AML-193 (cell line): Measurements from ENCODE around the gene MMAB.

Experiments
- DNase-seq, 2 experiments: peaks; one replicate each; lab custom pipeline; 2025; lab: John Stamatoyannopoulos, UW

The MMAB gene

DNA sequence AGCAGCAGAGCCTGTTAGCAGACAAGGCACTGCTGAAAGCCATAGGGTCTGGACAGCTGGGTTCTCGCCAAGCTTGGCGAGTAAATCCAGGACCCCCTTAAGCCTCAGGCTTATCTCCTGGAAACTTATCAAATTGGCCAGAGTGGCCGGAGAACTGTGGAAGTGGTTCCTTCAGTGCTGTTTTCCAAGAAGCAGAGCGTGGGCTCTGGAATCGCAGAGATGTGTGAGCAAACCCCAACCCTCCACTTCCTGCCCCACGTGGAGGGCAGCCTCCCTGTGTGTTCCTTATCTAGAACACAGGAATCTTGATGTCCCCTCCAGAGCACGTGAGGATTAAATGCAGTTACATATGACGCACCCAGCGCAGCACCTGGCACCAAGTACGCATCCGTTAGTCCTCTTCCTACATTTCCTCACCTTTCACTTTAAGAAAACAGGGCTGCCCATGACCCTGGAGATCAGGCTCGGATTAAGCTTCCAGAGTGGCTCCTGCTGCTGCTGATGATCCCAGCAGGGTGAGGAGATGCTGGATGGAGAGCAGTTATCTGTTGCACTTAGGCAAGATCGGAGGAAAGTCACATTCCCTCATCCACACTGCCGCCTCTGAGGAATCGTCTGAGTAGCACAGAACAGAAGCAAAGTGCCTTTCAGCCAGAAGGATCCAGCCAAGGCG is 35.0 kb downstream of the MMAB start:
- no peak for DNase-seq

DNA sequence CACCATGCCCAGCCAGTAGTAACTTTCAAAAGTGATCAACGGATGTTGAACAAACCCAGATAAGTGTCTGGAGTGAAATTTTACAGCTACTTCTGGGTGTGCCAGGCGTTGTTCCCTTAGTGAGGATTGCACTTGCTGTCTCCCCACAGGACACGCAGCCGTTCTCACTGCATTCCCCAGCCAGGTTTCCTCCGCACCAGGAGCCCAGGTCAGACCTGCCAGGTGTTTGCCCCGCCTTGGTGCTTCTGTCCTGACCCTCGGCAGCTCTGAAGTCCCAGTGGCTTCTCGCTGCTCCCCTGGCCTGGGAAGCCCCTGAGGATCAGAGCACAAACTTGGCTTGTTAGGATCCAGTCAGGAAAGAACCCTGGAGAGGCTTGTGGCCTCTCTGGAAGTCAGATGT is 36.2 kb downstream of the MMAB start:
- no peak for DNase-seq

GRCh38 chr12:109535863-109536250 is 37.4 kb downstream of the MMAB start:
- DNase-seq, result no peak

DNA sequence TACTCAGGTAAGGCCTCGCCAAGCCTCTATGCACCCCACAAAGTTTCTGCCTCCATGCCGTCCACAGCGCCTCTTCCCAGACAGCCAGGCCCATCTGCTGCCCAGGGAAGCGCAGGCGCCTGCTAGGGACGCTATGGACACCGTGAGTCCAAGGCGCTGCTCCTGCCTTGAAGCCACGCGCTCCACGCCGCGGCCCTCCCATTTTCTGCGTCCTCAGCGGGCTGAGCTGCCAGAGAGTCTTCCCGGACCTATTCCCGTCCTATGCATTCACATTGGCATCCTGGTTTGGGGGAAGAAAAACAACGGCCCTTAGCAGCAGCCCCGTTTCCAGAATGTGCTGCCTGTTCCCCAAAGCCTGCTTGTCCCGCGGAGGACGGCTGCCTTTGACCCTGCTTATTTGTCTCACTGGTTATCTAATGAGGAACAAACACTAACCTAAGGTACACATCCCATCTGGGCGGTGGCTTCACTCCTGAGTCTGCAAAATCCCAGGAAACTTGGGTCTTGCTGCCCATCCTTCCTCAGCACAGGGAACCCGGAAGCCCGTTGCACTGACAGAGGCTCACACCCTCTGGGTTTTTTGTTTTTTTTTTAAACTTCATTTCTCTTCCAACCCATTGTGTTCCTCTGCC is 38.0 kb downstream of the MMAB start:
- no peak for DNase-seq

GRCh38 chr12:109534456-109534855 is 38.8 kb downstream of the MMAB start:
- no peak for DNase-seq

- DNase-seq, result no peak
Measured at GRCh38 chr12:109533487-109533740, 39.9 kb downstream of the MMAB start.

- DNase-seq, result no peak
Measured at GRCh38 chr12:109532721-109533486, 40.4 kb downstream of the MMAB start.

GRCh38 chr12:109531411-109531810 is 41.9 kb downstream of the MMAB start:
- no peak for DNase-seq

- no peak for DNase-seq
Measured at GRCh38 chr12:109529691-109530640, 43.3 kb downstream of the MMAB start.

GRCh38 chr12:109527489-109528123 is 45.7 kb downstream of the MMAB start:
- DNase-seq, result no peak

DNA sequence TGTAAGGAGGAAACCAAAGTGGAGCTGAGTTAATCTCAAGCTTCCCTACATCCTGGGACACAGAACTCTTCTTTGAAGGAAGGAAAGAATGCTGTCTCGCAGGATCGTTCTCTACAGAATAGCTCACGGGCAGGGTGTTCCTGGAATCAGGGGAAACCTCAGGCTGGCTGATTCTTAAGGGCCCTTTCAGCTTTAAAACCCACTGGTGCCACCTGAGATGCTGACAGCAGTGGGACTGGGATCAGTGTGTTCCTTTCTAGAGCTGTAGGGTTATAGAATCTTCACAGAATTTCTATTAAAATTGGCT is 48.1 kb downstream of the MMAB start:
- no peak for DNase-seq

- DNase-seq, result no peak
Measured at GRCh38 chr12:109524466-109525278, 48.6 kb downstream of the MMAB start.

GRCh38 chr12:109523504-109523903 is 49.8 kb downstream of the MMAB start:
- DNase-seq, result no peak

DNA sequence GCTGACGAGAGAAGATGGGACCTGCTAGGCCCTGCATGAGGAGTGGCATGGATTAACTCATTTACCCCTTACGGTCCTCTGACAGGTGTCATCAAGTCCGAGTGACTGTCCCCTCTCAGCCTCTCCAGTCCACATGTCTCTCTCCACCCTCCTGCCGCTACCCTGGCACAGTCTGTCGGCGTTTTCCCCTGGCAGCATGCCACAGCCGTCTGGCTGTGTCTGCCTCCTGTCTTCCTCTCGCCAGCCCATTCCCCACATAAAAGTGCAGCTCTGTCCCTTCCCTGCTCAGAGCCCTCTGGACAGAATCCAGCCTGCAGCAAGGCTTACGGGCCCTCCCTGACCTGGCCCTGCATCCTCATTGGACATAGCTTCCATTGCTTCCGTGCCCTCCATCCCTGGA is 50.2 kb downstream of the MMAB start:
- DNase-seq, result no peak

DNA sequence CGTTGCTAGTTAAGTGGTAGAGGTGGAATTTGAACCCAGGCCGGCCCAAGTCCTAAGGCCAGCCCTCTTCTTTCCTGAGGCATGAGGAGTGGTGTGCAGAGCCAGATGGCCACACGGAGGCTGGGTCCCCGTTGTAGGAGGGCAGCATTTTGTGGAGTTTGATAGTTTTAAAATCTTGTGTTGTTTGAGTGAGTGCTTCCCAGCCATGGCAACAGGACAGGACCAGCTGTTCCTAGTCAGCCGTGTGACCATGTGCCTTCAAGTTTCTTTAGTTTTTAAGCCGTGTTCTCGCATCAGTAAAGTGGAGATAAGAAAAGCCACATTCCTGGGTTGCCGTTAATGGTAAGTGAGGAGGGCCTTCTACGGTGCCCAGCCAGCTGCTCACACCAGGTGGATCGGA is 51.5 kb downstream of the MMAB start:
- no peak for DNase-seq

DNA sequence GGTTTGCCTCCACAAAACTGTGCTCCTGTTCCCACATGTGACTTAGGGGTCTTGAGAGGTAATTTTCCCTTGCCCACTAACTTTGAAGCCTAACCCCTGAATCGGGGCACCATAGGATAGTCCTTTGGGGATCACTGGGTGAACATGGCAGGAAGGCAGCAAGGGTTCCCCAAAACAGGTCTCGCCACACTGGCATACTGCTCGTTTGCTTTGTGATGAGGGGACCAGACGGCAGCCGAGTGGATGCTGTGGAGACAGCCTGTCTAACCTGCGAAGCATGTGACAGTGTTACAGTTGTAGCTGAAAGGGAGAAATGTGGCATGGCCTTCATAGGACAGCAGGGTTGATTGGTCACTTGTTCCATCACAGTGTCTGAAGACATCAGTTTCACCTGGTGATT is 53.5 kb downstream of the MMAB start:
- DNase-seq, result no peak

DNA sequence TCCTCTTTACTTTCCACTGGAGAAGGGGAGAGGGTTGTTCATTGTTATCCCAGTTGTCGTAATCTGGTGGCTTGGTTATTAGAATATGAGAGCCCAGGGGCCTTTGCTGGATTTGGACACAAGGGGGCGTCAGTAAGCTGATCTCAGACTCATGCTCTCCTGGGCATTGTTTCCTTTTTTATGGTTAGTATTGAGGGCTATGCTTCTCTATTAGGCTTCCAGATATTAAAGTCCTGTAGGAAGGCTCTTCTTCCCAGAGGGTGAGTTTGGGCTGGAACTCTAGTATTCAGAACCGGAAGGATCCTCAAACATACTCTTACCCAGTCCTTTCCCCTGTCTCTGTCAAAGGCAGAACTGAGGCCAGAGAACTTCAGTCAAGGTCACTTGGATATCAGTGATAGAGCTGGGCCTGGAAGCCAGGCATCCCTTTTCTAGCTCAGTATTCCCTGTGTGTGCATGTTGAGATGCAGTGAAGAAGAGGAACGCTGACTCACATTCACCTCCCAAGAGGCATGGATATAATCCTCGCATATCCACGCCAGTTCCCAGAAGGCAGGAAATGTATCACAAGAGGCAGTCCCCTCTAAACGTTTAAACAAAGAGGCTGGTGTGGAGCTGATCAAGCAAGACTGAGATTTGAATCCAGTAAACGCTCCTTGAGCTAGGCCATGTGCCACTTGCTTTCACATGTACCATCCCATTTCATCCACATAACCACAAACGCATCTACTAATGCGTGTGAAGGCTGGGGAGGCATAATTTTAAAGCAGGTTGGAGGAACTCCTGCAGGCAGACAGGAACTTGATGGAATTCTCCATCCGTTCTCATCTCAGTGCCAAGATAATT is 54.3 kb downstream of the MMAB start:
- DNase-seq, result peak; percentile 7 to 23

GRCh38 chr12:109517619-109518018 is 55.7 kb downstream of the MMAB start:
- no peak for DNase-seq

DNA sequence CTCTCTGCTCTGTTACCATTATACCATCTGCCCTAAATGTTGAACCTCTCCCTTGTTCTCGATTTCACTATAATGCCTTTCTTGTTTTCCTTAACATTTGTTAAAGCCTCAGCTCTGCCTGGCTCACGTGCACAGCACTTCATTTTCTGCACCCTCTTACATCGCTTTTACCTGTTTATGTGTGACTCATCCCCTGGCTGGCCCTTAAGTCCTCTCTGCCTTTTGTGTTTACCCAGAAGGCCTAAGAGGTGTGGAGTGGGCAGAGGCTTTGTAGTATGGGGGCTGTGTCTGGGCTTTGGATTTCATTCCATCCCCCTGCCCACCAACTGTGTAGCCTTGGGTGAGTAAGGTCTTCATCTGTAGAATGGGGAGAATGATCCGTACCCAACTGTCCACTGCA is 59.3 kb downstream of the MMAB start:
- no peak for DNase-seq

GRCh38 chr12:109513051-109513450 is 60.3 kb downstream of the MMAB start:
- DNase-seq, result no peak
